HCT116 (cell line): Measurements from ENCODE around the gene ST7.

Experiments
- MAX ChIP-seq: IDR thresholded peaks from 2 replicates; pipeline ENCODE4 v1.6.1; 2012
- POLR2A ChIP-seq: IDR thresholded peaks from 2 replicates; pipeline ENCODE4 v1.7.0; 2011; ENCODE audit warnings: borderline replicate concordance; ENCODE audit not compliant: insufficient read depth, insufficient read length; ENCODE audit errors: extremely low read depth
- TF ChIP-seq, protein P1 (sequence below), 3 experiments: fragments of 200-600 bp in 1 of 3; sonication (generic) in 1 of 3; IDR thresholded peaks in 2 of 3; conservative IDR thresholded peaks in 1 of 3; 2 replicates each; pipeline ENCODE4 v1.5.1; 2012 to 2017; ENCODE audit warnings: low read depth in 2 of 3, low read length in 2 of 3, antibody characterized with exemption in 1 of 3, borderline replicate concordance in 1 of 3, control low read depth in 1 of 3, mild to moderate bottlenecking in 1 of 3, mixed read lengths in 1 of 3, mixed run types in 1 of 3, moderate library complexity in 1 of 3; ENCODE audit not compliant: insufficient read depth in 1 of 3

- TF ChIP-seq, protein P1, sequence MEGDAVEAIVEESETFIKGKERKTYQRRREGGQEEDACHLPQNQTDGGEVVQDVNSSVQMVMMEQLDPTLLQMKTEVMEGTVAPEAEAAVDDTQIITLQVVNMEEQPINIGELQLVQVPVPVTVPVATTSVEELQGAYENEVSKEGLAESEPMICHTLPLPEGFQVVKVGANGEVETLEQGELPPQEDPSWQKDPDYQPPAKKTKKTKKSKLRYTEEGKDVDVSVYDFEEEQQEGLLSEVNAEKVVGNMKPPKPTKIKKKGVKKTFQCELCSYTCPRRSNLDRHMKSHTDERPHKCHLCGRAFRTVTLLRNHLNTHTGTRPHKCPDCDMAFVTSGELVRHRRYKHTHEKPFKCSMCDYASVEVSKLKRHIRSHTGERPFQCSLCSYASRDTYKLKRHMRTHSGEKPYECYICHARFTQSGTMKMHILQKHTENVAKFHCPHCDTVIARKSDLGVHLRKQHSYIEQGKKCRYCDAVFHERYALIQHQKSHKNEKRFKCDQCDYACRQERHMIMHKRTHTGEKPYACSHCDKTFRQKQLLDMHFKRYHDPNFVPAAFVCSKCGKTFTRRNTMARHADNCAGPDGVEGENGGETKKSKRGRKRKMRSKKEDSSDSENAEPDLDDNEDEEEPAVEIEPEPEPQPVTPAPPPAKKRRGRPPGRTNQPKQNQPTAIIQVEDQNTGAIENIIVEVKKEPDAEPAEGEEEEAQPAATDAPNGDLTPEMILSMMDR (IDR thresholded peaks at IDR 0.05 in 2 of 3, conservative IDR thresholded peaks at IDR 0.05 in 1 of 3; ENCODE audit: borderline replicate concordance in 1 of 3, insufficient read depth in 1 of 3, low read depth in 2 of 3, low read length in 2 of 3): no peak
- TF ChIP-seq MAX (no peak), POLR2A (no peak)
Observed at GRCh38 chr7:117208257-117208656, 255.0 kb downstream of the ST7 start.
